SJSA1 (cell line): ENCODE results near the gene ABCG1. TPM values are rescaled to one million over a fixed set of nuclear protein-coding genes. Genes with fewer than 3 reads are reported as not detected.

Experiments used
- DNase-seq, 2 experiments: peaks; one replicate each; pipeline ENCODE4 v3.0.0-alpha.2; 2015 to 2020; ENCODE audit warnings: low spot score in 2 of 2, low read depth in 1 of 2
- H3K27ac ChIP-seq: fragments of 250-450 bp; sonication (Bioruptor Pico); 2 replicates; pipeline ENCODE4 v1.5.1; 2020; ENCODE audit warnings: mild to moderate bottlenecking, moderate library complexity
- H3K27me3 ChIP-seq: fragments of 250-450 bp; sonication (Bioruptor Pico); replicated peaks from 2 replicates; pipeline ENCODE4 v1.5.1; 2020; ENCODE audit warnings: mild to moderate bottlenecking, moderate library complexity
- H3K36me3 ChIP-seq: fragments of 250-450 bp; sonication (Bioruptor Pico); 2 replicates; pipeline ENCODE4 v1.5.1; 2020; ENCODE audit warnings: mild to moderate bottlenecking
- H3K4me1 ChIP-seq: fragments of 250-450 bp; sonication (Bioruptor Pico); replicated peaks from 2 replicates; pipeline ENCODE4 v1.6.1; 2021; ENCODE audit warnings: mild to moderate bottlenecking
- H3K4me3 ChIP-seq: fragments of 250-450 bp; sonication (Bioruptor Pico); 2 replicates; pipeline ENCODE4 v1.5.1; 2020; ENCODE audit warnings: mild to moderate bottlenecking
- H3K9me3 ChIP-seq: fragments of 250-450 bp; sonication (Bioruptor Pico); replicated peaks from 2 replicates; pipeline ENCODE4 v1.5.1; 2020; ENCODE audit warnings: mild to moderate bottlenecking
- total RNA-seq: library from RNA; depleted of rRNA; stranded (reverse); fragments of >200 nt; shearing (Covaris generic); gene quantifications from 2 replicates; pipeline ENCODE4 v1.2.3, GENCODE V29; 2014

The ABCG1 gene
- total RNA-seq, 1 experiment from 2014 or later: 11.5 TPM

DNA sequence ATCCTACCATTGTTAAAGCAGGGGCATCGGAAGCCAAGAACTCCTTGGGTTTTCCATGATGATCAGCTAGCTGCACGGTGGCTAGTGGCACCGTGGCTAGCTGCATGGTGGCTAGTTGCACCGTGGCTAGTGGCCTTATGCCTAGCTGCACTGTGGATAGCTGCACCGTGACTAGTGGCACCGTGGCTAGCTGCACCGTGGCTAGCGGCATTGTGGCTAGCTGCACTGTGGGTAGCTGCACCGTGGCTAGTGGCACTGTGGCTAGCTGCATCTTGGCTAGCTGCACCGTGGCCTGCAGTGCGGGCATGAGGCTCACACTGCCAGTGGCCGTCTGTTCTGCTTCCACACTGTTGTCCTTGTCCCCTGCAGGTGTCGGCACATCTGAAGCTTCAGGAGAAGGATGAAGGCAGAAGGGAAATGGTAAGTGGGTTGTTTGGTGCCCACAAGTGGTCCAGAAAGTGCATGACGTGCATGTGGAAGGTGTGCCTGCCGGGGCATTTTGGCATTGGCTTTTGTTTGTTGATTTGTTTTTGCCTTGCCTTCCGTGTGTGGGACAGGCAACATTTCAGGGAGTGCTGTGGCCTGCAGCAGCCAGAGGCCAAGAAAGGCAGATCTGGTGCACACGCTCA, 57.7 kb downstream of the ABCG1 start:
- Histone ChIP-seq H3K27me3 (no peaks in the 10 kb centered on the region), H3K36me3 (0 out of 2 replicates have a peak, but pooled peaks cover 2% of the 10 kb centered on the region), H3K27ac (no peak overlapping the region), H3K4me1 (peaks cover 53% of the 10 kb centered on the region), H3K4me3 (no peak overlapping the region), H3K9me3 (no peaks in the 10 kb centered on the region)
- DNase-seq: no peak

DNA sequence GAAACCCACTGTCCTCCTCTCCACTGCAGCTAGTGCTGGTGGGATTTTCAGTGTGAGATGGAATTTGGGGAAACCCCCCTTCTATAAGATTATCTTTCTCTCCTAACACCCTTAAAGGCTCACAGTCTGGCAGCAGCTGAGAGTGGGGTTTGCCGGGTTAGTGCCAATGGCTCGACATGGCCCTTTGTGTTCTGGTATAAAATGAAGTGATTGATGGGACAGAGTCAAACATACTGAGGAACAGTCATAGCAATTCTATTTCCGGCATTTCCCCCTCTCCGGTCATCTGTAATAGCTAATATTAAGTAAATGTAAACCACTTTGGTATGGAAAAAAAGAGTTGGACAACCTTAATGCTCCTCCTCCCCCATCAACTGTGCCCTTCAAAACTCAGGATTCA, 58.7 kb downstream of the ABCG1 start:
- H3K4me1 ChIP-seq: peaks cover 53% of the 10 kb centered on the region
- H3K36me3 ChIP-seq: peaks cover 5% of the 10 kb centered on the region; the same call in 1 of the 2 replicates
- peak in 1 of 2 experiments; percentile 40 for DNase-seq
- peak overlapping the region; percentile 7; the same call in 1 of the 2 replicates for H3K27ac ChIP-seq
- H3K27me3 ChIP-seq: no peaks in the 10 kb centered on the region
- H3K4me3 ChIP-seq: no peak overlapping the region
- no peaks in the 10 kb centered on the region for H3K9me3 ChIP-seq

DNA sequence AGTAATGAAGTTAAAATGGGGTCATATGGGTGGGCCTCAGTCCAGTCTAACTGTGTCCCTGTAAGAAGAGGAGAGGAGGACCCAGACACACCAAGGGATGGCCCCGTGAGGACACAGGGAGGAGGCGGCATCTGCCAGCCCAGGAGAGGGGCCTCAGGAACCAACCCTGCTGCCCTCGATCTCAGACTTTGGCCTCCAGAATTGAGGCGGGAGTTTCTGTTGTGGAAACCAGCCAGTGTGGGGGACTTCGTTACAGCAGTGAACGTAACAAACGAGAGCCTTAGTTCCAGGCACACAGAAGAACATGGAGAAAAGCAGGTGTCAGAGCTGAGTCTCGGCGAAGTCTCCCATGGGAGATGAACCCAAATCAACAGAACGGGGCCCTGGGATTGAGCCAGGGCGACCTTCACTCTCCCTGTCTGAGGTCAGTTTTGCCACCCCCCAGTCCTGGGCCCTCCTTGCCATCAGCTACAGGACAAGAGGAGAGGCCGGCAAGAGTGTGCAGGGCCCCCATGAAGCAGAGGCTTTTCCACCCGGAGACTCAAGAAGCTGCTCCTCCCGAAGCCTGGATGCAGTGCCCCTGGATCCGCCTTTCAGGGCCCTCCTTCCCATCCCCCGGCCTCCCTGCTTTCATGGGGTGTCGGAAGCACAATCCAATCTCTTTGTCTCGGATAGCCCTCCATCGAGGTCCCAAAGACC, 59.7 kb downstream of the ABCG1 start:
- Histone ChIP-seq H3K27ac (peak overlapping the region; percentile 60), H3K4me1 (peaks cover 53% of the 10 kb centered on the region), H3K27me3 (no peaks in the 10 kb centered on the region), H3K9me3 (no peaks in the 10 kb centered on the region), H3K4me3 (no peak overlapping the region), H3K36me3 (peaks cover 6% of the 10 kb centered on the region; the same call in 1 of the 2 replicates)
- DNase-seq: no peak

DNA sequence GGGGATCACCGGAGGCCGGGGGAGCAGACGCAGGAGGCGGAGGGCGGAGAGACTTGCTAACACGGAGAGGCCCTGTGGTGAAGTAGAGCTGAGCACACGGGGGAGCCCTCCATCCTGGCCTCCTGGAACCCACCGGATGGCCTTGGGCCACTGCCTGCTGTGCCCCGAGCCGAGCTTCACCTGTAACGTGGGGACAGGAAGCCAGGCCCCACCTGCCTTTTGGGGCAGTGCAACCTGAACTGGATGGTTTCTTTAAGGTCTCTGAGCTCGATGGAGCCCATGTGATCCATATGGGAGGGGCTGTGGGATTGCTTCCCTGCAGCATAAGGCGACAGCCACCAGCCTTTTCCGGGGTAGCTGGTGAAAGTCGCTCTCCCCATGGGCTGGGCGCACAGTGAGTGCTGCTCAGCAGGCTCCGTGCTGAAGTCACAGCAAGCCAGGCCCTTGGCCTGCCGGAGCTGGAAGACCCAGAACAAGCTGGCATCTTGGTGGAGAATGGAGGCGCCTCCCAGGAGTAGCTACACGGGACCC, 60.5 kb downstream of the ABCG1 start:
- DNase-seq: no peak
- H3K27ac ChIP-seq: peak overlapping the region; percentile 60
- peaks cover 53% of the 10 kb centered on the region for H3K4me1 ChIP-seq
- H3K9me3 ChIP-seq: no peaks in the 10 kb centered on the region
- H3K27me3 ChIP-seq: no peaks in the 10 kb centered on the region
- H3K36me3 ChIP-seq: peaks cover 6% of the 10 kb centered on the region; the same call in 1 of the 2 replicates
- no peak overlapping the region for H3K4me3 ChIP-seq

DNA sequence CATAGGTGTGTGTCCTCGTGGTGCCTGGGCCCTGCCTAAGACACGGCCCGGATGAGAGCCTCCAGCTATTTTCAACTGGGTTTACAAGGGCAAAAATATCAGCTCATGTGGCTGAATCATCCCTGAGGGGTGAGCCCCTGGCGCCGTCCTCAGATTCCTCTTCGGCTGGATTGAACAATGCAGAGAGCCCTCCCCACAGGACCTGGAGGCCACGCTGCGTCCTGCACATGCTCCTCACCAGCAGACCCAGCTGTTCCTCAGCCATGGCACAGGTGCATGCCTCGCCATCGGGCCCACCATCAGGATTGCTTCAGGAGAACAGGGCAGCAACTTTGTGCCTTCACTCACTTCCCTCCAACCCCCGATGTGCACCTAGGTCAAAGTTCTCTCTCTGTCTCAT, 60.9 kb downstream of the ABCG1 start:
- peak; percentile 85 to 89 for DNase-seq
- peak overlapping the region; percentile 60 for H3K27ac ChIP-seq
- H3K4me3 ChIP-seq: no peak overlapping the region
- H3K9me3 ChIP-seq: no peaks in the 10 kb centered on the region
- H3K4me1 ChIP-seq: peaks cover 53% of the 10 kb centered on the region
- H3K36me3 ChIP-seq: peaks cover 6% of the 10 kb centered on the region; the same call in 1 of the 2 replicates
- H3K27me3 ChIP-seq: no peaks in the 10 kb centered on the region

DNA sequence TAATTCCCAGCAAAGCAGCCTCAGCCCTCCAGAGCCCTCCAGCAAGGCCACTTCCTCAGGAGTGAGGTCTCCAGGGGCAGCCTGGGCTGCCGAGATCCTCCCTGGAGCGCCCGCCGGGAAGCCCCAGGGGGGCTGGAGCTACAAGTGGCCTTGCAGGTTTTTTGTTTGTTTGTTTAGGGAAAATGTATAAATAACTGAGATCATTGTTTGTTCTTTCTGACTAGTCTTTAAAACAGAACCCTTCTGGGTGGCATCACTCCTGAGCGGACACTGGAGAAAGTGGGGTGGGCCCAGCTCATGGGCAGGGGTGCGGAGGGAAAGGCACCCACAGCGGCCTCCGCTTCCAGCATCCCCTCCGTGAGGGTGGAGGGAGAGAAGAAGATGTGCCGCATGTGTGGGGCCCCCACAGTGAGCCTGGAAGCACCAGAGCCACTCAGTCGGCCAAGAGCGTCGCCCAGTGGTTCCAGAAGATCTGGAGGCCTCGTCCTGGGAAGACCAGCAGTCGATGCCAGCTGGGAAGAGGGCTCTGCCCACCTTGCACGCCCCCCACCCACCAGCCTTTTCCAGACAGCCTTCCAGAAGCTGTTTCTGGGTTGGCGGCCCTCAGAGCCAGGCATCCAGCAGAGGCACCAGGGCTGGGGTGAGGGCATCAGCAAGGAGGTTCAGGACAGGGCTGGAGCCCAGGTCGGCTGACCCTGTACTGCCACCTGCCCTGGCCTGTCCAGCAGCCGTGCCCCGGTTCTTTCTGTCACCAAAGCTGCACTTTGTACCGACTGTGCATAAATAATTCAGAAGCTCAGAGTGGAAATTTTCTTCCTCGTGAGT, 61.6 kb downstream of the ABCG1 start:
- DNase-seq: peak; percentile 86 to 93

DNA sequence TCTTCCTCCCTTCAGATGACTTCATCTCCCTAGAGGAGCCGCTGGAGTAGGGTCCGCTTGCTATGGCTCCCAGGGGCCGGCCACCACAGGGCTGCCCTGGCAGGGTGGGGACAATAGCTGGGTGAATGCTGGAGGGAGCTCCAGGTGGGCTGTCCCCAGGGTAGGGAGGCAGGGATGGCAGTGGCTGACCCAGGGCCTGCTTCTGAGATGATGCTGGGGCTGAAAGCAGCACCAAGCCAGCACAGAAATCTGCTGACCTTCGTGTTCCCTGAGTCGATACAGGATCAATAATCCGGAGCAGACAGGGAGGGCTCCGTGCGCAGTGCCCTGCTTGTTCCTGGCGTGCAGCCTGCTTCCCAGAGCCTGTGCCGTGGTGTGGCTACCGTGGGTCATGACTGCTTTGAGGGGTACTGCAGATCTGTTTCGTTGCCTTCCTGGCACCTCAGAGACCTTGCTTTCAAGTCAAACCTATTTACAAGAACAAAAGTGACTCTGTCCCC, 62.3 kb downstream of the ABCG1 start:
- Histone ChIP-seq H3K9me3 (no peaks in the 10 kb centered on the region), H3K27me3 (no peaks in the 10 kb centered on the region), H3K4me3 (no peak overlapping the region), H3K27ac (peak overlapping the region; percentile 60; the same call in 1 of the 2 replicates), H3K36me3 (peaks cover 6% of the 10 kb centered on the region; the same call in 1 of the 2 replicates), H3K4me1 (peaks cover 53% of the 10 kb centered on the region)
- DNase-seq: no peak

More for the DNA sequence above, 61.6 kb downstream of the ABCG1 start:
- Histone ChIP-seq H3K9me3 (no peaks in the 10 kb centered on the region), H3K4me3 (no peak overlapping the region), H3K4me1 (peaks cover 53% of the 10 kb centered on the region), H3K36me3 (peaks cover 6% of the 10 kb centered on the region; the same call in 1 of the 2 replicates), H3K27me3 (no peaks in the 10 kb centered on the region), H3K27ac (peak overlapping the region; percentile 60)

DNA sequence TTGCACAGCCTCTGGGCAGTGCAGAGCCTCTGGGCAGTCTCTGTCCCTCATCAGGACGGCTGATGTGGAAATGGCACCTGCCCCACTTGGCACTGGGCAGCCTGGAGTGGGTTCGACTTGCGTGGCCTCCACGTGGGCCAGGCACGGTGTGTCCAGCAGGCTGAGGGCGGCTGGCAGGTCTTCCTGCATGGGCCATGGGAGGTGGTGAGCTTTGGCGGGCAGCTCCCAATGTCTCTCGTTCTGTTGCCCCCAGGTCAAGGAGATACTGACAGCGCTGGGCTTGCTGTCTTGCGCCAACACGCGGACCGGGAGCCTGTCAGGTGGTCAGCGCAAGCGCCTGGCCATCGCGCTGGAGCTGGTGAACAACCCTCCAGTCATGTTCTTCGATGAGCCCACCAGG, 63.1 kb downstream of the ABCG1 start:
- no peak for DNase-seq
- Histone ChIP-seq H3K4me1 (peaks cover 54% of the 10 kb centered on the region), H3K27me3 (no peaks in the 10 kb centered on the region), H3K9me3 (no peaks in the 10 kb centered on the region), H3K4me3 (no peak overlapping the region), H3K36me3 (peaks cover 6% of the 10 kb centered on the region; the same call in 1 of the 2 replicates), H3K27ac (no peak overlapping the region)

DNA sequence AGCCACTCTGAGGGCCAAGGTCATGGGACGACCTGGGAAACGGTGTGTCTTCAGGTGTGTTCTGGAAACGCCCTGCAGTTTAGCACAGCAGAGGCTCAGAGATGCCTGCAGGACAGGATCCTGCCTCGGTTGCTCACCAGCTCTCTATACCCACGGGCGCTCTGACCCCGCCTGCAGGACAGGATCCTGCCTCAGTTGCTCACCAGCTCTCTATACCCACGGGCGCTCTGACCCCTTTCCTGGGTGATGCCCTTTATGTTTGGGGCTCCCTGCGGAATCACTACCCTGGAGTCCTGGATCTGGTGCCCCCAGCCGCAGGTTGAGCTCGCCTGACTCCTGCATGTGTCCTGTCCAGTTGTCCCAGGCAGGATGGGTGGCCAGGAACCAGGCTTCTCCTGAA, 63.8 kb downstream of the ABCG1 start:
- no peak overlapping the region for H3K27ac ChIP-seq
- no peaks in the 10 kb centered on the region for H3K9me3 ChIP-seq
- no peaks in the 10 kb centered on the region for H3K27me3 ChIP-seq
- DNase-seq: no peak
- peaks cover 54% of the 10 kb centered on the region for H3K4me1 ChIP-seq
- H3K4me3 ChIP-seq: no peak overlapping the region
- H3K36me3 ChIP-seq: peaks cover 6% of the 10 kb centered on the region; the same call in 1 of the 2 replicates

DNA sequence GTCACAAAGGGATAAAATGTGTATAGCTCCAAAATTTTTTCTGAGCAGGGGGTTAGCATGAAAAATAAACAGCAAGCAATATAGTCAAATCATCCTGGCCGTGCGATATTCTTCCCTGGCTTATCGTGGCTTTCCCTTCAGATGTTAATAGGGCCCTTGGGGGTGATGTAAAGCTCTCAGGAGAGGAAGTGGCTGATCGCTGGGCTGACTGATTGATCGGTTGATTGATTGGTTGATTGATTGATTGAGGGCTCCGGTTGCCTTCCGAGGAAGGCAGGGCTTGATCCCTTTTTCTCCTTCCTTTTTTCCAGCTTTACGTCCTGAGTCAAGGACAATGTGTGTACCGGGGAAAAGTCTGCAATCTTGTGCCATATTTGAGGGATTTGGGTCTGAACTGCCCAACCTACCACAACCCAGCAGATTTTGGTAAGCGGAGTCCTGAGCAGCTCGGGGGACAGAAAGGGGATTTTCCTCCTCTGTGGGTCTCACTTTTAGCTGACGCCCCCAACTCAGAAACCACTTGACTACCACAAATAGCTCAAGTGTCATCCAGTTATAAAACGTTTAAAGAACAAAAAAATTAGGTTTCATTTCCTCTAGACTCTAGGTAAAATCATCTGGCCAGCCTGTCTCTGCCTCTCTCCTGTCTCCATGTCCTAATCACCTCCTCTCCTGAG, 66.8 kb downstream of the ABCG1 start:
- no peak for DNase-seq
- Histone ChIP-seq H3K4me1 (peaks cover 39% of the 10 kb centered on the region), H3K9me3 (no peaks in the 10 kb centered on the region), H3K36me3 (peaks cover 4% of the 10 kb centered on the region; the same call in 1 of the 2 replicates), H3K27ac (no peak overlapping the region), H3K27me3 (no peaks in the 10 kb centered on the region), H3K4me3 (no peak overlapping the region)

DNA sequence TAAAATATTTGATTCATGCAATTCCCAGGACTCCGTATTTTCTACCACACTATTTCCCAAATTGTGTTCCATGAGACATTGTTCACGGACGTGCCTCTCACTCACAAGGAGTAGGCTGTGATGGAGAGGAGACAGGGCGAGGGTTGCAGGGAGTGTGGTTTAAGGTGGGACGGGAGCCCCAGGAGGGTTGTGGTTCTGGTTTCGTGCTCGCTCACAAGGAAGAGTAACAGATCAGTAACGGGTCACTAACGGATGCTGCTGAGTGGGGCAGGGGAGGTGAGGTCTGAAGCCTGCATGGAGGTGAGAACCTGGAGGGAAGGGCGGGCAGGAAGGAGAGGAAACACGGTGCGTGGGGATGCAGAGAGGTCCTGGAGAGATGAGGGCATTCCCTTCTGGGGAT, 67.5 kb downstream of the ABCG1 start:
- H3K27ac ChIP-seq: no peak overlapping the region

DNA sequence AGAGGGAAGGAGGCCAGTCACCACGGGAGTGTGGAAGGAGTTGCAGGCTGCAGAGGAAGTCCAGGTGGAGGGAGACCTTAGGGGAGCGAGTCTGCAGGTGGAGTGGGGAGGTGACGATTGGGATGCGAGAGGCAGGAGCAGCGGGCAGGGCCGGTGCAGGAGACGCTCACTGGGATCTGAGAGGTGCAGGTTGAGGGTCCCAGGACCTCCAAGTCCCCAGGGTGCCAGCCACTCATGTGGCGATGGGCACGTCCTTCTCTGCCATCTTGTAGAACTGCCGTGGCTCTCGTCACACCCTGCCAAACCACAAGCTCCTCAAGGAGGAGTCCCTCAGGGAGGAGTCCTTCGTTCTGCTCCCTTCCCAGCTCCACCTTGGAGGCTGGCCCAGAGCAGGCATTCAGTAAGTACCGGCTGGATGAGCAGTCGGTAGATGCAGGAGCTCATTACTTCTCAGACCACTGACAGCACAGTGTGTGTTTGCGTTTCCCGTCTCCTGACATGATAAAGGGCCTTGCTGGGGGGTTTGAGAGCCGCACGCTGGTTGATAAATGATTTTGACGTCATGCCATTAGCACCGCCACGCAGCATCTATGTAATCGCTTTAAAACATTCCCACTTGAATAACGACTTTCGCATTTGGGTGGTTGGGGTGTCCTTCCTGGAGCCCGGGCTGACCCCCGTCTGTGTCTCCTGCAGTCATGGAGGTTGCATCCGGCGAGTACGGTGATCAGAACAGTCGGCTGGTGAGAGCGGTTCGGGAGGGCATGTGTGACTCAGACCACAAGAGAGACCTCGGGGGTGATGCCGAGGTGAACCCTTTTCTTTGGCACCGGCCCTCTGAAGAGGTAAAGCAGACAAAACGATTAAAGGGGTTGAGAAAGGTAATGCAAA, 68.5 kb downstream of the ABCG1 start:
- DNase-seq: peak in 1 of 2 experiments; percentile 68
- H3K4me1 ChIP-seq: peaks cover 30% of the 10 kb centered on the region
- H3K36me3 ChIP-seq: peaks cover 3% of the 10 kb centered on the region; the same call in 1 of the 2 replicates
- H3K9me3 ChIP-seq: no peaks in the 10 kb centered on the region
- H3K27ac ChIP-seq: peak overlapping the region; percentile 90
- H3K4me3 ChIP-seq: no peak overlapping the region
- no peaks in the 10 kb centered on the region for H3K27me3 ChIP-seq

More for the DNA sequence above, 67.5 kb downstream of the ABCG1 start:
- H3K27me3 ChIP-seq: no peaks in the 10 kb centered on the region
- H3K9me3 ChIP-seq: no peaks in the 10 kb centered on the region
- DNase-seq: no peak
- H3K4me3 ChIP-seq: no peak overlapping the region
- H3K4me1 ChIP-seq: peaks cover 32% of the 10 kb centered on the region
- H3K36me3 ChIP-seq: peaks cover 4% of the 10 kb centered on the region; the same call in 1 of the 2 replicates
